ENCODE measurements around the gene POLR3H. TPM values are rescaled to one million over a fixed set of nuclear protein-coding genes. Genes with fewer than 3 reads are reported as not detected.

POLR3H gene
- total and polyA plus RNA-seq, 8 donors, result 26.6 to 55.4 (median 31.2) TPM

- TF ChIP-seq CTCF (IDR thresholded peaks at IDR 0.05), result no peak
- intact Hi-C loops (cut with DNase I), result no loop called here
- Histone ChIP-seq H3K4me3 (no peak overlapping the region), H3K27me3 (no peaks in the 10 kb centered on the region), H3K36me3 (peaks cover 0 to 43% of the 10 kb centered on the region in 2 donors), H3K9me3 (no peaks in the 10 kb centered on the region), H3K27ac (no peak overlapping the region), H3K4me1 (peaks cover 0 to 20% of the 10 kb centered on the region in 2 donors)
- ATAC-seq, result no peak
- no peak for DNase-seq
Observed at GRCh38 chr22:41585898-41586297, 41.6 kb upstream of the POLR3H start.

- Histone ChIP-seq H3K4me3 (no peak overlapping the region), H3K4me1 (peaks cover 0 to 20% of the 10 kb centered on the region in 2 donors), H3K9me3 (no peaks in the 10 kb centered on the region), H3K27ac (no peak overlapping the region), H3K36me3 (peaks cover 0 to 53% of the 10 kb centered on the region in 2 donors), H3K27me3 (no peaks in the 10 kb centered on the region)
- no peak for DNase-seq
- no peak for ATAC-seq
- TF ChIP-seq CTCF (IDR thresholded peaks at IDR 0.05), result no peak
- intact Hi-C loops (cut with DNase I), result no loop called here
Observed at GRCh38 chr22:41584881-41585280, 40.6 kb upstream of the POLR3H start.

GRCh38 chr22:41582694-41583093, 38.4 kb upstream of the POLR3H start:
- Histone ChIP-seq H3K4me1 (peaks cover 0 to 4% of the 10 kb centered on the region in 2 donors), H3K27ac (no peak overlapping the region), H3K4me3 (no peak overlapping the region), H3K36me3 (peaks cover 0 to 75% of the 10 kb centered on the region in 2 donors), H3K9me3 (no peaks in the 10 kb centered on the region), H3K27me3 (no peaks in the 10 kb centered on the region)
- no peak for ATAC-seq
- DNase-seq, result no peak
- TF ChIP-seq CTCF (IDR thresholded peaks at IDR 0.05), result no peak
- intact Hi-C loops (cut with DNase I), result no loop called here

GRCh38 chr22:41579997-41580355, 35.7 kb upstream of the POLR3H start:
- H3K27ac ChIP-seq, result no peak overlapping the region
- DNase-seq, result no peak
- no peak for ATAC-seq
- H3K4me3 ChIP-seq, result no peak overlapping the region
- intact Hi-C loops (cut with DNase I), result no loop called here
- no peaks in the 10 kb centered on the region for H3K27me3 ChIP-seq
- H3K9me3 ChIP-seq, result no peaks in the 10 kb centered on the region
- peaks cover 0 to 97% of the 10 kb centered on the region in 2 donors for H3K36me3 ChIP-seq
- no peak for TF ChIP-seq CTCF (IDR thresholded peaks at IDR 0.05)
- no peaks in the 10 kb centered on the region for H3K4me1 ChIP-seq

- H3K4me3 ChIP-seq, result no peak overlapping the region
- no peaks in the 10 kb centered on the region for H3K27me3 ChIP-seq
- no peak for TF ChIP-seq CTCF (IDR thresholded peaks at IDR 0.05)
- H3K36me3 ChIP-seq, result peaks cover 0 to 96% of the 10 kb centered on the region in 2 donors
- H3K4me1 ChIP-seq, result no peaks in the 10 kb centered on the region
- intact Hi-C loops (cut with DNase I), result no loop called here
- no peak overlapping the region for H3K27ac ChIP-seq
- DNase-seq (no peak), ATAC-seq (no peak)
- no peaks in the 10 kb centered on the region for H3K9me3 ChIP-seq
Observed at GRCh38 chr22:41579297-41579996, 35.2 kb upstream of the POLR3H start.
